OCI-LY3 (cell line): Measurements from ENCODE around the gene SLC1A1.

Experiments used
- H2AFZ ChIP-seq: fragments of 200-600, 300-600 bp; shearing (Covaris generic); 2 replicates; pipeline ENCODE4 v1.6.0; 2014; ENCODE audit warnings: antibody characterized with exemption, low read depth, low read length
- H3K27ac ChIP-seq: fragments of 200-600, 300-600 bp; sonication (generic); 2 replicates; pipeline ENCODE4 v1.5.1; 2014; ENCODE audit warnings: mild to moderate bottlenecking, low read length, moderate library complexity, mixed read lengths
- H3K27me3 ChIP-seq: fragments of 200-600, 300-600 bp; sonication (generic); 2 replicates; pipeline ENCODE4 v1.6.1; 2014; ENCODE audit warnings: low read depth, low read length, mixed read lengths
- H3K36me3 ChIP-seq: fragments of 200-600, 300-600 bp; sonication (generic); replicated peaks from 2 replicates; pipeline ENCODE3; 2014; ENCODE audit warnings: low read depth, low read length, mixed read lengths
- H3K4me1 ChIP-seq: fragments of 300-600, 200-600 bp; sonication (generic); 2 replicates; pipeline ENCODE4 v1.6.1; 2014; ENCODE audit warnings: low read length, mixed read lengths
- H3K4me2 ChIP-seq: fragments of 200-600, 300-600 bp; sonication (generic); 2 replicates; pipeline ENCODE4 v1.6.1; 2014; ENCODE audit warnings: low read length, mixed read lengths
- H3K4me3 ChIP-seq: fragments of 300-600, 200-600 bp; sonication (generic); 2 replicates; pipeline ENCODE4 v1.5.1; 2014; ENCODE audit warnings: antibody characterized with exemption, mild to moderate bottlenecking, low read length, moderate library complexity
- H3K79me2 ChIP-seq: fragments of 300-600, 200-600 bp; shearing (Covaris generic); 2 replicates; pipeline ENCODE4 v1.6.1; 2014; ENCODE audit warnings: mild to moderate bottlenecking, low read length, mixed read lengths
- H3K9ac ChIP-seq: fragments of 300-600, 200-600 bp; shearing (Covaris generic); 2 replicates; pipeline ENCODE4 v1.6.0; 2014; ENCODE audit warnings: mild to moderate bottlenecking, low read length, moderate library complexity
- H3K9me3 ChIP-seq: fragments of 200-600, 300-600 bp; shearing (Covaris generic); 2 replicates; pipeline ENCODE4 v1.6.1; 2014; ENCODE audit warnings: low read length, mixed read lengths; ENCODE audit not compliant: insufficient read depth
- H4K20me1 ChIP-seq: fragments of 200-600, 300-600 bp; sonication (generic); 2 replicates; pipeline ENCODE4 v1.6.1; 2016; ENCODE audit warnings: low read length, mixed read lengths; ENCODE audit not compliant: insufficient read depth
- CTCF ChIP-seq: fragments of 200-600, 300-600 bp; sonication (generic); IDR thresholded peaks from 2 replicates; pipeline ENCODE4 v1.5.1; 2014; ENCODE audit warnings: antibody characterized with exemption, low read length, low read depth
- EZH2phosphoT487 ChIP-seq: fragments of 200-600 bp; shearing (Covaris generic); IDR thresholded peaks from 2 replicates; pipeline ENCODE4 v1.6.1; 2018; ENCODE audit warnings: antibody characterized with exemption, mixed run types, low read depth

The SLC1A1 gene

GRCh38 chr9:4497395-4497794 lies 7.1 kb downstream of the SLC1A1 start:
- no peak overlapping the region for H3K4me3 ChIP-seq
- H3K79me2 ChIP-seq: no peaks in the 10 kb centered on the region
- no peaks in the 10 kb centered on the region for H3K36me3 ChIP-seq
- no peak overlapping the region for H3K27ac ChIP-seq
- H3K27me3 ChIP-seq: peaks cover 4% of the 10 kb centered on the region; the same call in 1 of the 2 replicates
- no peak overlapping the region for H3K4me2 ChIP-seq
- no peaks in the 10 kb centered on the region for H3K9me3 ChIP-seq
- H3K9ac ChIP-seq: no peak overlapping the region
- H2AFZ ChIP-seq: no peak overlapping the region
- H4K20me1 ChIP-seq: no peaks in the 10 kb centered on the region
- peaks cover 14% of the 10 kb centered on the region for H3K4me1 ChIP-seq
- TF ChIP-seq CTCF: no peak
- TF ChIP-seq EZH2phosphoT487: no peak

GRCh38 chr9:4497855-4498254 lies 7.6 kb downstream of the SLC1A1 start:
- no peak overlapping the region for H2AFZ ChIP-seq
- no peaks in the 10 kb centered on the region for H3K79me2 ChIP-seq
- no peak overlapping the region for H3K4me3 ChIP-seq
- H3K9ac ChIP-seq: no peak overlapping the region
- H3K36me3 ChIP-seq: no peaks in the 10 kb centered on the region
- H4K20me1 ChIP-seq: no peaks in the 10 kb centered on the region
- H3K4me2 ChIP-seq: no peak overlapping the region
- peaks cover 3% of the 10 kb centered on the region; the same call in 1 of the 2 replicates for H3K27me3 ChIP-seq
- H3K9me3 ChIP-seq: no peaks in the 10 kb centered on the region
- TF ChIP-seq EZH2phosphoT487 (no peak), CTCF (no peak)
- H3K4me1 ChIP-seq: peaks cover 14% of the 10 kb centered on the region
- H3K27ac ChIP-seq: no peak overlapping the region

- H3K9ac ChIP-seq: no peak overlapping the region
- H3K36me3 ChIP-seq: no peaks in the 10 kb centered on the region
- no peak overlapping the region for H2AFZ ChIP-seq
- peaks cover 14% of the 10 kb centered on the region for H3K4me1 ChIP-seq
- H3K27me3 ChIP-seq: no peaks in the 10 kb centered on the region
- H4K20me1 ChIP-seq: no peaks in the 10 kb centered on the region
- H3K4me3 ChIP-seq: no peak overlapping the region
- H3K9me3 ChIP-seq: no peaks in the 10 kb centered on the region
- H3K4me2 ChIP-seq: no peak overlapping the region
- TF ChIP-seq CTCF (no peak), EZH2phosphoT487 (no peak)
- H3K79me2 ChIP-seq: no peaks in the 10 kb centered on the region
- no peak overlapping the region for H3K27ac ChIP-seq
These were observed 9.6 kb downstream of the SLC1A1 start for GRCh38 chr9:4499917-4500316.

- no peak overlapping the region for H3K9ac ChIP-seq
- H3K27me3 ChIP-seq: no peaks in the 10 kb centered on the region
- H4K20me1 ChIP-seq: no peaks in the 10 kb centered on the region
- H3K4me2 ChIP-seq: no peak overlapping the region
- no peaks in the 10 kb centered on the region for H3K36me3 ChIP-seq
- H3K9me3 ChIP-seq: no peaks in the 10 kb centered on the region
- no peaks in the 10 kb centered on the region for H3K79me2 ChIP-seq
- no peak overlapping the region for H3K4me3 ChIP-seq
- H2AFZ ChIP-seq: no peak overlapping the region
- no peak overlapping the region for H3K27ac ChIP-seq
- TF ChIP-seq CTCF: no peak
- no peak for TF ChIP-seq EZH2phosphoT487
- H3K4me1 ChIP-seq: peaks cover 8% of the 10 kb centered on the region
These were observed 10.9 kb downstream of the SLC1A1 start for GRCh38 chr9:4501147-4501507.
